ENCODE data around the gene HTR3A.

The HTR3A gene

DNA sequence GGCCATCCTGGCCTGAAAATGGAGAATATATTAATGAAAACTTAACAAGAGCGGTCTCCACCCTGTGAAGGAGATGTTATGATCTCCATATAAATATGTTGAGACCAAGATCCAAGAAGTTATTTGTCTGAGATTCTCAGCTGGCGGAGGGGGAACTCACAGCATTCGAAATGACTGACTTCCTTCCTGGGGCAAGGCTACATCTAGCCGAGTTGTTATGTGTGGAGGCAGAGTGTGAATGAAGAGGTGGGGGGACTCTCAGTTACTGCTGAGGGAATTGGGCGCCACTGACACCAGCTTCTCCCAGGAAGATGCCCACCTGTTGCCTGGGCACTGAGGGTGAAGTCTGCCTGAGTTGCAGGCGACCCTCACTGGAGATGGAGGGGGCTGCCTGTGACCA is 5.9 kb downstream of the HTR3A start:
- DNase-seq = no peak

DNA sequence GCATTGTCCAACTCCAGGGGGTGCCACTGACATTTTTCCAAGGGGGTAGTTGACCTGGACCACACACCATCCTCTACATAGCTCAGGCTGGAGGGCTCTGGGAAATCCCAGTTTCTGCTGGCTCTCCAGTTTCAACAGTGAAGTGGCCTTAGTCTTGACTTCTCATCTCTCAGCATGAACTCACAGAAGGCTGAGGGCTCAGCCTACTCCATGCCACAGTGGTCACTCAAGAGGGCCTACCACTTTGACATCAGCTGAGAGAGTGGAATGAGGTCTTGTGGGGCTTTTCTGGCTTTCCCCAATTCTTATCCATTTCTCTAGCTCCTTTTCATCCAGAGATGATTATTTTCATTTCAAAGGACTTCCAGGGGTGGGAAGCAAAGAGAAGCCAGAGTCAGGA is 7.4 kb downstream of the HTR3A start:
- no peak for DNase-seq

- DNase-seq = no peak
Observed at GRCh38 chr11:113984781-113985180, 9.9 kb downstream of the HTR3A start.

- DNase-seq = no peak
Observed at GRCh38 chr11:113985906-113986305, 11.0 kb downstream of the HTR3A start.

- DNase-seq = no peak
Observed at GRCh38 chr11:113986351-113987140, 11.6 kb downstream of the HTR3A start.

GRCh38 chr11:113989381-113989780 is 14.5 kb downstream of the HTR3A start:
- DNase-seq = no peak

GRCh38 chr11:113989916-113990315 is 15.0 kb downstream of the HTR3A start:
- no peak for DNase-seq

DNA sequence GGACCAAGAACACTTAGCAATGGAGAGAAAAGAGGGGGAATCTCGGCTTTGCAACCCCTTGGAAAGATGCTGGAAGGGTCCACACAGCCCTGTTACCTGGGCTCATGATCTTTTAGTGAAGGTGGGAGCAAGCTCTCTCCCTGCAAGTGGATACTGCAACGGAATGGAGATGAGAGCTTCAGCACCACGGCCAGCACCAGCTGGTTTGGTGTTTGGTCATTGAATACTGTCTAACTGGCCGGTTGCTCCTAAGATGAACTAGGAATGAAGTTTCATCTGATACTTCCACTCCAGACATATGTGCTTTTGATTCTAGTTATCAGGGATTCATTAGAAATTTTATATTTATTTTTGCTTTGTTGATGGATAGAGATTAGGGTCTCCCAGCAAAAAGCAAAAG is 16.3 kb downstream of the HTR3A start:
- DNase-seq = no peak

DNA sequence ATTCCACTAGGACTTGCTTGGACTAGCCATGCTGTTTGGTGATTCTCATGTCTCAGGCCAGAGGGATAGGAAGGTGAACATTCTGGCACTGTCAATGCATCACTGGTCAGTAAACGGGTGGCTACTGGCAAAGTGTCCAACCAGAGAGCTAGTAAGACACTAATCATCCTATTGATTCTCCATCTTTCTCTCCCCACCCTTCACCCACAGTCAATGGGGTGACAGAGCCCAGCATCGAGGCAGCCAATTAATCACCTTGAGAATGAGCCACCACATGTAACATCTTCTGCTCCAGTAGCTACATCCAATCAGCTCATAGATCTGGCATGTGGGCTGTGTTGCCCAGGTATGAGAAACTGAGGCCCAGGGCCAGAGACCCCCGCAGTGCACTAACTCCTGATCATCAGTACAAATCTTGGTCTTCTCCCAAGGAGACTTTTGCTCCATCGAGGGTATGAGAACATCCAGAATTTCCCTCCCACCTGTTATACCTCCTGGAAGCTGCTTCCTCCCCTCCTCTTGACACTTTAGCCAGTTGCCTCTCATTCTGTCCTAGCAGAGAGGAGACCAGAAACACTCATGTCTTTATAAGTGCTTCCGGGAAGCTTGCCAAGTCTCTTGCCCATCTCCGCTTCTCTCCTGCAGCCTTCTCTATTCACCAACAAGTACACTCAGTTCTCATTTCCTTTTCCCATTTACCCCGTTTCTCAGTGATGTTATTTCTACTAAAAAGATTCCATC is 17.0 kb downstream of the HTR3A start:
- DNase-seq = no peak

- DNase-seq = no peak
Observed at GRCh38 chr11:113992459-113993110, 17.7 kb downstream of the HTR3A start.

DNA sequence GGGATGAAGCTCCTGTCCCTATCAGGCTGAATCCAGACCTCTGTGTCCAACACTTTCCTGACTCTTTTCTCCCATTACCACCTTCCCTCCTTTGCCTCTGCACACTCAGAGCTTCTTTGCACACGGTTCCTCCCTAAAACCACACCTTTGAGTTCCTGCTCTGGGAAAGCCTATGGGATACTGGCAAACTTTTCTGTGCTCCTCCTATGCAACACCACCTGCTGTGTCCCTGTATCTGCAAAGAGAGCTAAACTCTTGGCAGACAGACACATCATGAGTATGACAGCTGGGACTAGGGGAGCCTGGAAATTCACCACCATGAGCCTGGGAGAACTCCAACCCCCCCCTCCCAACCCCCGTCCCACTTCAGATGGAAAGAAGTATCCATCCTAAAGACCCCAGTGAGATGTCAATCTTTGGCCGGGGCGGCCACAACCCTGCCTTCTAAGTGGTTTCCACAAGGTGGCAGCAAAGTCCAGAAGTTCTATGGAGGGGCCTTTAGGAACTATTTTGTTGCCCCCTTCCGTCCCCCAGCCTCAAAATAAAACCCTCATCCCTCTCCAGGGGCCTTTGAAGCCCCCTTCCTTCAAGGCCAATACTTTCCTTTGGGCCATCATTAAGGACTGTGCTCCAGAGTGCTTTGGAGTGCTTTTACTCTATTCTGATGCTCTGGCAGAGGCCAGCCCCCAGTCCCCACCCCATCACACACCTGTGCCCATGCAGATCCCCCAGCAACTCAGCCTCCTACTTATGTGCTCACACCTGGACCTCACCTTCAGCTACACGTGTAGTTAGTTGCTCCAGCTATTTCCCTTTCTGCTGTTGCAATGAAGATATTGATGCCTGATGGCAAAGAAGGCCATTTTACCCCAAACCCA is 19.4 kb downstream of the HTR3A start:
- no peak for DNase-seq

DNA sequence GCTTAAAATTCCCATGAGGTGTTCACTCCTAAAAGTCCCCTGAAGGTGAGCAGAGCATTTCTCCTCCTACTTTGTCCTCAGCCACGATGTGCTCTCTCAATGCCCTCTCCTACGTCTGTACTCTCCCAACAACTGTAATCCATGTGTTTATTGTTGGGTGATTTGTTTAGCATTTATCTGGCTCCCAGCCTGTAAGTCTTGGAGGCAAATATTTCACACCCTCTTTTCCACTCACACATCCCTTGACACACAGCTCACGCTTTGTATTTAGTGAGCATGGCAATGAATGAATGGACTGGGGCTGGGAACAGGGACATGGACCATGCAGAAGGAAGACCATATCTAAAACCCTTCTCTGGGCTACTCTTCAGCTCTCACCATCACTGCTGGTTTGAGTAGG is 22.6 kb downstream of the HTR3A start:
- DNase-seq = no peak

DNA sequence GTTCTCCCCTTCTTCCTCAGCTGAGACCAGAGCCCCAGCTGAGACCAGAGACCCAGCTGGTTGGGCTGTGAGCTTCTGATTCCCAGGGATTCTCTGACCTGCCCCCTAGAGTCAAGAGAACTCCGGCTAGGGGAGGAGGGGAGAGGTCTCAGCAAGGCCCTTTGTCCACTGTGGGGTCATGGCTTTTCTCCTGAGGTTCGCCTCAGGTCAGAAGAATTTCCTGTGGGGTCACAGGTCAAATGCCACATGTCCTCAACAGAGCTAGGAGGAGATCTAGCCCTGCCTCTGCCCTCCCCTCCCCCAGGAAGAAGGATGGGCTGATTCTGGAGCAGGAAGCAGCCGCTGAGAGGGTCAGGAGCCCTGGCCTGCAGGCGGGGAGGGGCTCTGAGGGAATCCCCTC is 23.7 kb downstream of the HTR3A start:
- DNase-seq = no peak

DNA sequence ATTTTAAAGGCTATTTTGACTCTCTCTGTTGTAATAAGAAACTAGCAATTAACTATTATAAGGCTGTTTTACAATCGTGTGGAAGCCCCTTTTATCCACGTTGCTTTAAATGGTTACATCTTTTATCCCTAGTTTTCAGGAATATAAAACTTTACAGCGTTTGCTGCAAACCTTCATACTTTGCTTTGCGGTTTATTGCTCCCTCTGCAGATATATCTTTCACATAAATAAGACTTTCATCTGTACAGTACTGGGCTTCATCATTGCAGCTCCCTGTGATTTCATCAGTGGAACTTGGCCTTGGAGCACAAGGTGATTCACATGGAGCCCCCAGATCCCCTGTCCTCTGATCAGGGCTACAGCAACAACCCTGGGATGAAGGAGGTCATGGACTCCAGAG is 25.6 kb downstream of the HTR3A start:
- no peak for DNase-seq

DNA sequence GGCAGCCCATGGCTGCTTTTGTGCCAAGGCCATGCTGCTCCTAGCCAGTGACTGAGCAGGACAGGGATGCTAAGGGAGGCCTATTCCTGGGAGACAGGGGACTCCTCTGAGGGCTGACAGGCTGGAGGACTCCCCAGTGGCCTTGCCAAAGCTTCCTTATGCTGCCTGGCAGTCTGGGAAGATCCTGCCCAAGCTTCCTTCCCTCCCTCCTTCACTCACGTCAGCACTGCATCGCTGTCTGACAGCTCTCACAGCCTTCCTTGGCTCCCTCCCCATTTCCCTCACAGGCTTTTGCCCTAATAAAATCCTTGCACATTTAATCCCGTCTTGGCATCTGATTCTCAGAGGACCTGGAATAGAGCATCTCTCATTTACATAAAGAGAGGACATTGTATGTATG is 26.5 kb downstream of the HTR3A start:
- DNase-seq = no peak

DNA sequence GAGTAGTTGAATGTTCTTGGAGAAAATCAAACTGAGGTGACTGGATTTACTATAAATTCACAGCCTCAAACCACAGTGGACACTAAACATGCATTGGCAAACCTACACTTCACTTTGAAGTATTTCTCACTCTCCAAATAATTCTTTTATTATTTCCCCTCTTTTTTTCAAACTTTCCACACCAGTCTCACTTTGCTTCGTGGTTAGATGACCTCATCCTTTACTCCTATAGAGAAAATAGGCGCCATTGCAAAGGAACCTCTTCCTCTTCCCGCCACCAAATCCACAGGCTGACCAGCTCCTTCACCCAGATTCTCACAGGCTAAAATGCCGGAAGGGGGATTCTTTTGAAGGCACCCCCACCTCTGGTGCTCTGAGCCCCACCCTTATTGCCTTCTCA is 33.4 kb downstream of the HTR3A start:
- no peak for DNase-seq

DNA sequence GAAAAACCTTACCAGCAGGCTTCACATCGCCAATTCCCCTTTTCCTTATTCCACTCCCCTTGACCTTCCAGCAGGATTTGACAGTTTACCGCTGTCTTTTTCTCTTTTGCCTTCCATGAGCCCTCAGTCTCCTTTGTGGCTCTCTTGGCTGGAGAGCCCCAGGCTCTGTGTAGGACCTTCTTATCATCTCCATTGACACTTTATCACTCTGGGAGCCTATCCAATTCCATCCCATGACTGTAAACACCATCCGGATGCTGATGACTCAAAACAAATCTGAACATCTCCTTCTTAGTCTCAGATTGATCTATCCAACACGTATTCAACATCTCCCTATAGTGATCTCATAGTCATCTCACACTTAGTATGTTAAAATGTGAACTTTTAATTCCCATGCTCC is 36.0 kb downstream of the HTR3A start:
- DNase-seq = no peak

GRCh38 chr11:114011443-114011842 is 36.5 kb downstream of the HTR3A start:
- no peak for DNase-seq

DNA sequence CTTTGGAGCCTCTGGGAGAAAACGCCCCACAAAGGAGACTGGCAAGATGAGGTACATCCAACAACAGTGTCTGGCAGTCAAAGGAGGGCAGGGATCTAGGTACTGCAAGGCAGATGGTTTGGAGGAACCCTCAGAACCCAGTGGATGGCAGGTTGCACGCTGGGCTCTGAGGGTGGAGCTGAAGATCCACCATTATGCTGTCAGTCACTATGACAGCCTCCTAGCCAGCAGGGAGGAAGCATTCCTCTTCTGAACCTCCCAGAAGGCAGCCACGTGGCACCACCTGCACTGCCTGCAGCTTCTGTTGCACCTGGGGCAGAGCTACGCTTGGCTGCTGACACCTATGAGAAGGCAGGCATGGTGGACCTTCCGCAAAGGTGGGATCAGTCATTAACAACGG is 40.2 kb downstream of the HTR3A start:
- no peak for DNase-seq

DNA sequence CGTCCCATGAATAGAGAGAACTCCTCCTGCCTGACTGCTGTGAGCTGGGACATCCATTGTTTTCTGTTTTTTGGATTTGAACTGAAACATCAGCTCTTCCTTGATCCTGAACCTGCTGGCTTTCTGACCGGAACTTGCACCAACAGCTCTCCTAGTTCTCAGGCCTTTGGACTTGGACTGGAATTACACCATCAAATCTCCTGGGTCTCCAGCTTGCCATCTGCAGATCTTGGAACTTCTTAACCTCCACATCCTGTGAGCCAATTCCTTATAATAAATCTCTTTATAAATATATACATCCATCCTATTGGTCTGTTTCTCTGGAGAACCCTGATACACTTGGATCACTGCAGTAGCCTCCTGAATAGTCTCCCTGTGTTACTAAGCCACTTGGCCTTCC is 42.1 kb downstream of the HTR3A start:
- no peak for DNase-seq

- no peak for DNase-seq
Observed at GRCh38 chr11:114017723-114018122, 42.8 kb downstream of the HTR3A start.

GRCh38 chr11:114019046-114019445 is 44.1 kb downstream of the HTR3A start:
- no peak for DNase-seq

- no peak for DNase-seq
Observed at GRCh38 chr11:114019574-114019973, 44.7 kb downstream of the HTR3A start.

Data from DMS 273 treated with DMSO at 0.1 percent for 48 hours (cell line).